Muscle of leg (tissue), 11 donors: ENCODE results near the gene APBA3. TPM values are rescaled to one million over a fixed set of nuclear protein-coding genes. Genes with fewer than 3 reads are reported as not detected.
A peak's percentile ranks its signal among the peaks of the same experiment; 100 is the strongest.

Experiments
- DNase-seq: peaks from one replicate; pipeline ENCODE4 v3.0.0; 2013
- H3K27ac ChIP-seq: one replicate; pipeline ENCODE4 v1.5.1; 2013; ENCODE audit warnings: mild to moderate bottlenecking, low read length, control low read depth
- H3K27me3 ChIP-seq: one replicate; pipeline ENCODE4 v1.6.1; 2013; ENCODE audit warnings: low read length; ENCODE audit not compliant: control insufficient read depth, insufficient read depth
- H3K36me3 ChIP-seq: one replicate; pipeline ENCODE4 v1.6.1; 2013; ENCODE audit warnings: low read length; ENCODE audit not compliant: control insufficient read depth, insufficient read depth
- H3K4me1 ChIP-seq: one replicate; pipeline ENCODE4 v1.6.1; 2013; ENCODE audit warnings: low read length; ENCODE audit not compliant: control insufficient read depth, insufficient read depth
- H3K4me3 ChIP-seq: one replicate; pipeline ENCODE4 v1.5.1; 2013; ENCODE audit warnings: low read length, control low read depth
- H3K9me3 ChIP-seq: replicated peaks from 2 replicates; pipeline ENCODE4 v1.6.1; 2013; ENCODE audit warnings: low read depth, low read length; ENCODE audit not compliant: control insufficient read depth
- WGBS: methylation state at CpG from one replicate; pipeline ENCODE4 v1.1.5; 2013; ENCODE audit warnings: missing lambda C conversion rate; ENCODE audit not compliant: insufficient coverage; 5-methylcytosine and 5-hydroxymethylcytosine counted together
- polyA plus RNA-seq, 8 donors: library from polyadenylated mRNA; unstranded; fragments of 120-200 nt; gene quantifications; one replicate each; pipeline versions ENCODE4 v1.2.1 to v1.2.3, GENCODE V29; 2013; ENCODE audit warnings: inconsistent platforms in 1 of 8, low replicate concordance in 1 of 8; ENCODE audit not compliant: insufficient read length in 8 of 8, insufficient read depth in 1 of 8
- total RNA-seq: library from RNA; stranded (reverse); fragments of 120-200 nt; gene quantifications from one replicate; pipeline ENCODE4 v1.2.4, GENCODE V29; 2013

Gene APBA3
- total and polyA plus RNA-seq, 9 donors: 9.5 to 16.9 (median 13.5) TPM

GRCh38 chr19:3721131-3721886, 40.2 kb downstream of the APBA3 start:
- H3K9me3 ChIP-seq: no peaks in the 10 kb centered on the region
- peaks cover 4% of the 10 kb centered on the region for H3K4me1 ChIP-seq
- H3K27me3 ChIP-seq: peaks cover 64% of the 10 kb centered on the region
- no peaks in the 10 kb centered on the region for H3K36me3 ChIP-seq
- no peak overlapping the region for H3K4me3 ChIP-seq
- DNase-seq: peak; percentile 84
- H3K27ac ChIP-seq: no peak overlapping the region
- 16% methylated on average over 30 of the region's 46 CpGs for WGBS

- Histone ChIP-seq H3K36me3 (no peaks in the 10 kb centered on the region), H3K27me3 (peaks cover 58% of the 10 kb centered on the region)
Observed at GRCh38 chr19:3720349-3720917, 41.1 kb downstream of the APBA3 start.

GRCh38 chr19:3719868-3720267, 41.6 kb downstream of the APBA3 start:
- Histone ChIP-seq H3K4me3 (no peak overlapping the region), H3K27ac (no peak overlapping the region), H3K36me3 (no peaks in the 10 kb centered on the region), H3K4me1 (peaks cover 4% of the 10 kb centered on the region), H3K27me3 (peaks cover 54% of the 10 kb centered on the region), H3K9me3 (no peaks in the 10 kb centered on the region)
- WGBS: 100% methylated on average over 1 of the region's 4 CpGs
- DNase-seq: no peak

More at GRCh38 chr19:3720349-3720917, 41.1 kb downstream of the APBA3 start:
- Histone ChIP-seq H3K27ac (no peak overlapping the region), H3K4me3 (no peak overlapping the region), H3K9me3 (no peaks in the 10 kb centered on the region), H3K4me1 (peaks cover 4% of the 10 kb centered on the region)
- no peak for DNase-seq
- 30% methylated on average over 1 of the region's 9 CpGs for WGBS

GRCh38 chr19:3716147-3716668, 45.3 kb downstream of the APBA3 start:
- no peak overlapping the region for H3K4me3 ChIP-seq
- peaks cover 23% of the 10 kb centered on the region for H3K27me3 ChIP-seq
- no peak overlapping the region for H3K27ac ChIP-seq
- no peak for DNase-seq
- WGBS: 82% methylated on average over 13 of the region's 16 CpGs
- no peaks in the 10 kb centered on the region for H3K36me3 ChIP-seq
- H3K4me1 ChIP-seq: no peaks in the 10 kb centered on the region
- no peaks in the 10 kb centered on the region for H3K9me3 ChIP-seq

GRCh38 chr19:3712663-3713611, 48.6 kb downstream of the APBA3 start:
- WGBS: 16% methylated on average over 14 of the region's 23 CpGs
- H3K27ac ChIP-seq: no peak overlapping the region
- H3K27me3 ChIP-seq: peaks cover 17% of the 10 kb centered on the region
- no peak for DNase-seq
- H3K36me3 ChIP-seq: no peaks in the 10 kb centered on the region
- no peaks in the 10 kb centered on the region for H3K9me3 ChIP-seq
- H3K4me1 ChIP-seq: peaks cover 6% of the 10 kb centered on the region
- no peak overlapping the region for H3K4me3 ChIP-seq

- Histone ChIP-seq H3K4me1 (peaks cover 7% of the 10 kb centered on the region), H3K4me3 (no peak overlapping the region), H3K9me3 (no peaks in the 10 kb centered on the region), H3K27ac (no peak overlapping the region), H3K27me3 (peaks cover 20% of the 10 kb centered on the region), H3K36me3 (no peaks in the 10 kb centered on the region)
- DNase-seq: peak; percentile 64
- WGBS: 42% methylated on average over 20 of the region's 20 CpGs
Observed at GRCh38 chr19:3710265-3710812, 51.2 kb downstream of the APBA3 start.

GRCh38 chr19:3708207-3708931, 53.1 kb downstream of the APBA3 start, which contains the start of gene TJP3:
TJP3 (plus strand) TSS chr19:3708384; CDS start chr19:3728433, 20,049 bp downstream.
- no peaks in the 10 kb centered on the region for H3K9me3 ChIP-seq
- no peak within 1 kb of the TSS for H3K27ac ChIP-seq
- no peak for DNase-seq
- H3K36me3 ChIP-seq: no peaks in the 10 kb centered on the region
- H3K27me3 ChIP-seq: peaks cover 20% of the 10 kb centered on the region
- H3K4me3 ChIP-seq: no peak within 1 kb of the TSS
- 15% methylated on average over 20 of the region's 24 CpGs for WGBS
- peaks cover 7% of the 10 kb centered on the region for H3K4me1 ChIP-seq

GRCh38 chr19:3707868-3708206, 53.7 kb downstream of the APBA3 start:
- Histone ChIP-seq H3K9me3 (no peaks in the 10 kb centered on the region), H3K27me3 (peaks cover 18% of the 10 kb centered on the region), H3K4me1 (peaks cover 7% of the 10 kb centered on the region), H3K27ac (no peak overlapping the region), H3K4me3 (no peak overlapping the region), H3K36me3 (no peaks in the 10 kb centered on the region)
- DNase-seq: no peak
- 70% methylated on average over 12 of the region's 12 CpGs for WGBS

GRCh38 chr19:3701200-3701599, 60.3 kb downstream of the APBA3 start:
- peaks cover 19% of the 10 kb centered on the region for H3K4me1 ChIP-seq
- H3K36me3 ChIP-seq: no peaks in the 10 kb centered on the region
- 40% methylated on average over 1 of the region's 1 CpG for WGBS
- H3K4me3 ChIP-seq: no peak overlapping the region
- H3K27me3 ChIP-seq: no peaks in the 10 kb centered on the region
- no peaks in the 10 kb centered on the region for H3K9me3 ChIP-seq
- DNase-seq: no peak
- no peak overlapping the region for H3K27ac ChIP-seq
